Nephron progenitor cell (in vitro differentiated cells): ENCODE data around the gene CLNK.

ENCODE experiments used
- DNase-seq: peaks from one replicate; pipeline ENCODE4 v3.0.0; 2021
- H3K27ac Mint-ChIP-seq: 2 replicates; pipeline ENCODE4 v1.8.0; 2021; ENCODE audit warnings: mild to moderate bottlenecking, moderate library complexity, mixed read lengths
- H3K27me3 Mint-ChIP-seq: 2 replicates; pipeline ENCODE4 v1.8.0; 2021; ENCODE audit warnings: mild to moderate bottlenecking, low read depth, mixed read lengths; ENCODE audit not compliant: poor library complexity
- H3K36me3 Mint-ChIP-seq: 2 replicates; pipeline ENCODE4 v1.8.0; 2021; ENCODE audit warnings: low read depth, mixed read lengths
- H3K4me1 Mint-ChIP-seq: 2 replicates; pipeline ENCODE4 v1.8.0; 2021; ENCODE audit warnings: mixed read lengths
- H3K4me3 Mint-ChIP-seq: 2 replicates; pipeline ENCODE4 v1.8.0; 2021; ENCODE audit warnings: mild to moderate bottlenecking, moderate library complexity, mixed read lengths
- H3K9me3 Mint-ChIP-seq: 2 replicates; pipeline ENCODE4 v1.8.0; 2021; ENCODE audit warnings: mild to moderate bottlenecking, moderate library complexity, mixed read lengths
- TF ChIP-seq, protein P1 (sequence below): fragments of 200-600 bp; sonication (generic); IDR thresholded peaks from 2 replicates; pipeline ENCODE4 v1.5.0; 2021; ENCODE audit warnings: antibody characterized with exemption

The CLNK gene

DNA sequence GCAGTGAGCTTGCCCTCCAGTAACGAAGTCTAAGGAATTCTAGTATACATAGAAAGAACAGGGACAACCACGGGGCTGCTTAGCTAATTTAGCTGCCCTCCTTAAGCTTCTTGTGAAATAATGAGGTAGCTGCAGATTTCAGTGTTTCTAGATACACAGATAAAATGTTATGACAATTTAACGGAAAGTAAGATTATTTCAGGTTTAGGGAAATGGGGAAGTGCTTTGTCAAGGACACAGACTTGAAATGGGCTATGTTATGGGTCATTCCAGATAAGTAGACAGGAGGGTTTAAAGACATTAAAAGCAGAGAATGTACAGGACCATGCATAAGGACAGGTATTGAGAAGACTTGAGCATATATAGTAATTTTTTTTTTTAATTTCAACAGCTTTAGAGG, 193.2 kb downstream of the CLNK start:
- H3K27me3 Mint-ChIP-seq, result peaks cover 6% of the 10 kb centered on the region
- no peak for DNase-seq
- no peak overlapping the region for H3K4me3 Mint-ChIP-seq
- H3K9me3 Mint-ChIP-seq, result peaks cover 5% of the 10 kb centered on the region
- no peaks in the 10 kb centered on the region for H3K36me3 Mint-ChIP-seq
- TF ChIP-seq, protein P1, sequence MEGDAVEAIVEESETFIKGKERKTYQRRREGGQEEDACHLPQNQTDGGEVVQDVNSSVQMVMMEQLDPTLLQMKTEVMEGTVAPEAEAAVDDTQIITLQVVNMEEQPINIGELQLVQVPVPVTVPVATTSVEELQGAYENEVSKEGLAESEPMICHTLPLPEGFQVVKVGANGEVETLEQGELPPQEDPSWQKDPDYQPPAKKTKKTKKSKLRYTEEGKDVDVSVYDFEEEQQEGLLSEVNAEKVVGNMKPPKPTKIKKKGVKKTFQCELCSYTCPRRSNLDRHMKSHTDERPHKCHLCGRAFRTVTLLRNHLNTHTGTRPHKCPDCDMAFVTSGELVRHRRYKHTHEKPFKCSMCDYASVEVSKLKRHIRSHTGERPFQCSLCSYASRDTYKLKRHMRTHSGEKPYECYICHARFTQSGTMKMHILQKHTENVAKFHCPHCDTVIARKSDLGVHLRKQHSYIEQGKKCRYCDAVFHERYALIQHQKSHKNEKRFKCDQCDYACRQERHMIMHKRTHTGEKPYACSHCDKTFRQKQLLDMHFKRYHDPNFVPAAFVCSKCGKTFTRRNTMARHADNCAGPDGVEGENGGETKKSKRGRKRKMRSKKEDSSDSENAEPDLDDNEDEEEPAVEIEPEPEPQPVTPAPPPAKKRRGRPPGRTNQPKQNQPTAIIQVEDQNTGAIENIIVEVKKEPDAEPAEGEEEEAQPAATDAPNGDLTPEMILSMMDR, result no peak
- H3K4me1 Mint-ChIP-seq, result peaks cover 20% of the 10 kb centered on the region
- H3K27ac Mint-ChIP-seq, result no peak overlapping the region

DNA sequence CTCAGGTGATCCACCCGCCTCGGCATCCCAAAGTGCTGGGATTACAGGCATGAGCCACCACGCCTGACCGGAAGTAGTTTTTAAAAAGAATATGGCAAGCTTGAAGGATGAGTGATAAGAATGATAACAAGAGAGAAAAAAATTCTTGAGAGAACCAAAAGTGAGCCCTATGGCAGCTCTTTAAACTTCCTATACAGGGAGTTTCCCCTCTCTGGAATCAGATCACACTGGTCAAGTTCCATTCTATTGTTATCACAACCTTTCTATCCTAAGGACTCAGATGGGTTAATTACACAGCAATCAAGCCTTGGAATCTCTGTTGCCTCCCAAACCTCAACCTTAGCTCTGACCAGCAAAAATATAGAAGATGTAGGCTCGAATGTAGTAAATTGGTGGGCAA, 193.6 kb downstream of the CLNK start:
- Mint-ChIP-seq H3K4me1 (peaks cover 17% of the 10 kb centered on the region), H3K9me3 (peaks cover 5% of the 10 kb centered on the region), H3K27ac (no peak overlapping the region), H3K36me3 (no peaks in the 10 kb centered on the region), H3K4me3 (no peak overlapping the region), H3K27me3 (peaks cover 6% of the 10 kb centered on the region)
- no peak for DNase-seq
- TF ChIP-seq, protein P1, result no peak

DNA sequence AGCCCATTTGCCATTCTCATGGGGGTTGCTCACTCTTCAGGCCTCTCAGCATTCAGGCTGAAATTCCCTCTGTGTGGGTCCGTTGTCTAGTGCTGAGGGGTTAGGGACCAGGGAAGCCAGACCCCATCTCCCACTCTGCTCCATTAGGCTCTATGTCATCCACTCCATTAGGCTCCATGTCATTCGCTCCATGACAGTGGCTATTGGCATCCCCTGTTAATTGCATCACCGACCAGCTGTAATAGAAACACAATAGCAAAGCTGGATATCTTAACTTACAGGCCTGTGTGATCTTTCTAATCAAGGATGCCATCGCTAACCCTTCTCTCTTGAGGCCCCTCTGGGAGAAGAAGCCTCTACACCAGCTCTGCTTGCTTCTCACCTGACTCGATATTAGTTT, 201.7 kb downstream of the CLNK start:
- H3K4me3 Mint-ChIP-seq, result no peak overlapping the region
- TF ChIP-seq, protein P1, result no peak

DNA sequence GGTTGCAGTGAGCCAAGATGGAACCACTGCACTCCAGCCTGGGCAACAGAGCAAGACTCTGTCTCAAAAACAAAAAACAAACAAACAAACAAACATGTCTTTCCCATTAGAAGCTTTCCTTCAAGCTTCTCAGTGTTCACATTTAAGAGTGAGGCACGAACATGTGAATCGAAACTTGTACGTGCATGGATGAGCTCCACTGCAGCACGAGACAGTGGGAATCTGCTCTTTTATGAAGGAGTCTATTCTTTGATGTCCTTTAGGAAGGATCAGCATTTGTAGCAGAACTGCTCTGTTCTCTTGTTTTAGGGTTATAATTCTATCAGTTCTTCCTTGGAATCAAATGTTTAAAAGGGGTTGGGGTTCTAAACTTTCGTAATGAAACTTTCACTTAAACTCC, 204.0 kb downstream of the CLNK start:
- Mint-ChIP-seq H3K4me1 (no peaks in the 10 kb centered on the region), H3K4me3 (no peak overlapping the region), H3K9me3 (no peaks in the 10 kb centered on the region), H3K27me3 (no peaks in the 10 kb centered on the region), H3K36me3 (no peaks in the 10 kb centered on the region), H3K27ac (no peak overlapping the region)
- DNase-seq, result no peak
- TF ChIP-seq, protein P1, result no peak

More for the DNA sequence above, 201.7 kb downstream of the CLNK start:
- Mint-ChIP-seq H3K4me1 (no peaks in the 10 kb centered on the region), H3K36me3 (no peaks in the 10 kb centered on the region), H3K27ac (no peak overlapping the region), H3K27me3 (no peaks in the 10 kb centered on the region), H3K9me3 (no peaks in the 10 kb centered on the region)
- no peak for DNase-seq

DNA sequence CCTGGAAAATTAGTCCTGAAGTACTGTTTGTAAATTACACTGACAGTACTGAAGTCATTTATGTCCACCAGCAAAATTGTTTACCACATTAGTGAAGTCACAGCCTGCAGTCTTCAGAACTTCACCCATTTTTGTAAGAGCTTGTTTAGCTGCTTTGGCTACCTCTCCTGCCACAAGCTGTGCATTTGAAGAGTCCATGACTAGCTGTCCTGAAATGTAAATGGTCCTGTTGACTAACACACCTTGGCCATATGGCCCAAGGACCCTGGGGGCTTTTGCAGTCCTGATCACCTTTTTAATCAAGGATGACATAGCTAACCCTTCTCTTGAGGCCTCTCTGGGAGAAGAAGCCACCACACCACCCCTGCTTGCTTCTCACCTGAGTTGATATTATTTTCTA, 205.9 kb downstream of the CLNK start:
- no peaks in the 10 kb centered on the region for H3K9me3 Mint-ChIP-seq
- H3K4me1 Mint-ChIP-seq, result no peaks in the 10 kb centered on the region
- no peak for DNase-seq
- H3K36me3 Mint-ChIP-seq, result no peaks in the 10 kb centered on the region
- TF ChIP-seq, protein P1, result no peak
- no peak overlapping the region for H3K4me3 Mint-ChIP-seq
- H3K27ac Mint-ChIP-seq, result no peak overlapping the region
- no peaks in the 10 kb centered on the region for H3K27me3 Mint-ChIP-seq

DNA sequence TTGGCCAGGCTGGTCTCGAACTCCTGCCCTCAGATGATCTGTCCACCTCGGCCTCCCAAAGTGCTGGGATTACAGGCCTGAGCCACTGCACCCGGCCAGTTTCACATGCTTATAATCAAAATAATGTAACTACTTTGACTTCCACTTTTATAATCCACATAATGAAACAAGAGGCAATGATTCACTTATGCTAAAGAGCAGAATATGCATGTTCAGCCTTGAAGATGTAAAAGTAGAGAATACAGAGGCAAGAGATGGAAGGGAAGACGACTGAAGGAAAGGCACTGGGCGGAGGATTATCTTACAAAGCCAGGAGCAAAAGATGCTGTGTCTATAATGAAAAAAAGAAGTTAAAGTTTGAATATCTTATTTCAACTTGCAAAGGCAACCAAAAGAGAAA, 214.1 kb downstream of the CLNK start:
- Mint-ChIP-seq H3K4me1 (no peaks in the 10 kb centered on the region), H3K36me3 (no peaks in the 10 kb centered on the region), H3K9me3 (no peaks in the 10 kb centered on the region), H3K27ac (no peak overlapping the region), H3K4me3 (no peak overlapping the region), H3K27me3 (no peaks in the 10 kb centered on the region)
- DNase-seq, result no peak
- TF ChIP-seq, protein P1, result no peak
